Thyroid gland (tissue), 4 donors: ENCODE data around the gene DNAAF5.

ENCODE experiments used
- CTCF ChIP-seq, 6 experiments: fragments of 200-600 bp in 3 of 6; fragments of 450-650 bp in 3 of 6; sonication (generic) in 3 of 6; IDR thresholded peaks; one replicate each; pipeline ENCODE4 v1.5.1; 2016 to 2019; ENCODE audit warnings: antibody characterized with exemption in 6 of 6, mild to moderate bottlenecking in 2 of 6, inconsistent platforms in 1 of 6, moderate library complexity in 1 of 6
- POLR2A ChIP-seq, 2 donors: fragments of 450-650 bp; IDR thresholded peaks; one replicate each; pipeline ENCODE4 v1.6.1; 2017; ENCODE audit warnings: antibody characterized with exemption in 2 of 2, mild to moderate bottlenecking in 2 of 2, moderate library complexity in 1 of 2

GRCh38 chr7:779480-779879 lies 53.0 kb downstream of the DNAAF5 start:
- TF ChIP-seq CTCF (IDR thresholded peaks at IDR 0.05) (no peak), POLR2A (IDR thresholded peaks at IDR 0.05) (no peak)
